ENCODE results near the gene CDH24.

DNA sequence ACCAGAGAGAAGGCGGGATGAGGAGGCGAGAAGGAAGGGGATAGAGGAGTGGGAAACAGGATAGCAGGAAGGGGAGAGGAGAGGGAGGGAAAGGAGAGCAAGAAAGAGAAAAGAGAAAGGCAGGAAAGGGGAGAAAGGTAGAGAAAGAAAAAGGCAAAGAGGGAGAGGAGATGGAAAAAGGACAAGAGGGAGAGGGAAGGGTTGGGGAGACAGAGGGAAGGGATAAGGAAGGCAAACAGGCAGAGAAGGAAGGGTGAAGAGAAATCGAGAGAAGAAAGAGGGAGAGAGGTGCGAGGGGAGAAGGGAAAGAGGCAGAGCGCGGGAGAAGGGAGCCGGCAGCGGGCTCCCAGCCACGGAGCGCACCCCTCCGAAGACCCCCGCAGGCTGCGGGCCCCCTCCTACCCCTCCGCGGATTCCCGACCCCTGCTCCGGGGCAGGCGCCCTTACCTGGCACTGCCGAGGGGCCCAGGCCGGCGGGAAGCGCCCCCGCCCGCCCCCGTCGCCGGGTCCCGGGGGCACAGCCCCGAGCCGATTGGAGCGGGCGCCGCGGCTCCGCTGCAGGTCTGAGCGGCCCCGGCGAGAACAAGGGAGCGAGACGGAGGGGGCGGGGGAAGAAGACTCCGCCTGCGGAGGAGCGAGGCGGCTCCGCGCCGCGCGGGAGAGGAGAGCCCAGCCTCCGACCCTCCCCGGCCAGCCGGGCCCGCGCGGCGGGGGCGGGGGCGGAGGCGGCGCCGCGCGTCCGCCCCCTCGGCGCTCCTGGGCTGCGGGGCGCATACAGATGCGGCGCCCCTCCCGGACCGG is at the start of gene CDH24:
- TF ChIP-seq, protein P1, sequence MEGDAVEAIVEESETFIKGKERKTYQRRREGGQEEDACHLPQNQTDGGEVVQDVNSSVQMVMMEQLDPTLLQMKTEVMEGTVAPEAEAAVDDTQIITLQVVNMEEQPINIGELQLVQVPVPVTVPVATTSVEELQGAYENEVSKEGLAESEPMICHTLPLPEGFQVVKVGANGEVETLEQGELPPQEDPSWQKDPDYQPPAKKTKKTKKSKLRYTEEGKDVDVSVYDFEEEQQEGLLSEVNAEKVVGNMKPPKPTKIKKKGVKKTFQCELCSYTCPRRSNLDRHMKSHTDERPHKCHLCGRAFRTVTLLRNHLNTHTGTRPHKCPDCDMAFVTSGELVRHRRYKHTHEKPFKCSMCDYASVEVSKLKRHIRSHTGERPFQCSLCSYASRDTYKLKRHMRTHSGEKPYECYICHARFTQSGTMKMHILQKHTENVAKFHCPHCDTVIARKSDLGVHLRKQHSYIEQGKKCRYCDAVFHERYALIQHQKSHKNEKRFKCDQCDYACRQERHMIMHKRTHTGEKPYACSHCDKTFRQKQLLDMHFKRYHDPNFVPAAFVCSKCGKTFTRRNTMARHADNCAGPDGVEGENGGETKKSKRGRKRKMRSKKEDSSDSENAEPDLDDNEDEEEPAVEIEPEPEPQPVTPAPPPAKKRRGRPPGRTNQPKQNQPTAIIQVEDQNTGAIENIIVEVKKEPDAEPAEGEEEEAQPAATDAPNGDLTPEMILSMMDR (IDR thresholded peaks at IDR 0.05; ENCODE audit: poor library complexity), result no peak
- no peak for TF ChIP-seq EZH2 (IDR thresholded peaks at IDR 0.05; ENCODE audit: borderline replicate concordance)
- TF ChIP-seq EZH2phosphoT487 (IDR thresholded peaks at IDR 0.05; ENCODE audit: low read depth, severe bottlenecking, unreplicated experiment), result no peak
